IMR-90 (cell line): ENCODE results near the gene DAAM1. TPM values are rescaled to one million over a fixed set of nuclear protein-coding genes. Genes with fewer than 3 reads are reported as not detected.

Source experiments
- ATAC-seq: fragments of 200-7000 bp; cut with Tn5 transposase; 2 replicates; pipeline ENCODE4 v1.9.1; 2020; ENCODE audit warnings: low read depth, mild to moderate bottlenecking, moderate library complexity
- BruUV-seq: library from RNA; stranded (reverse); fragments of 400-500 nt; replicated peaks from 2 replicates; lab custom pipeline; 2021; lab: Mats Ljungman, UMichigan
- CTCF ChIA-PET: fragments of 300-600 bp; formaldehyde crosslinking; extraction: SDS; loops from one replicate; lab custom pipeline; 2021; ENCODE audit warnings: antibody characterized with exemption; lab: Yijun Ruan, JAX
- POLR2A ChIA-PET: fragments of 300-600 bp; sonication (Branson Sonifier 250); formaldehyde crosslinking; loops from one replicate; lab custom pipeline; 2022; ENCODE audit warnings: antibody characterized with exemption; ENCODE audit not compliant: unreplicated experiment; lab: Charles Lee
- DNase-seq: peaks from one replicate; pipeline ENCODE4 v3.0.0; 2013
- H2AFZ ChIP-seq: replicated peaks from 2 replicates; pipeline ENCODE3; 2013; ENCODE audit warnings: low read length, mild to moderate bottlenecking; ENCODE audit not compliant: poor library complexity
- H2AK5ac ChIP-seq: 2 replicates; pipeline ENCODE4 v1.6.1; 2013; ENCODE audit warnings: low read depth, low read length, inconsistent platforms
- H2AK9ac ChIP-seq: replicated peaks from 2 replicates; pipeline ENCODE3; 2013; ENCODE audit warnings: mild to moderate bottlenecking, low read depth, low read length, moderate library complexity; ENCODE audit not compliant: poor library complexity
- H2BK120ac ChIP-seq: 2 replicates; pipeline ENCODE4 v1.6.1; 2013; ENCODE audit warnings: low read depth, low read length, inconsistent platforms
- H2BK15ac ChIP-seq: 3 replicates; pipeline ENCODE4 v1.6.1; 2013; ENCODE audit warnings: low read depth, low read length, inconsistent platforms
- H2BK20ac ChIP-seq: 2 replicates; pipeline ENCODE4 v1.6.1; 2013; ENCODE audit warnings: low read depth, mild to moderate bottlenecking, inconsistent platforms, low read length, moderate library complexity
- H2BK5ac ChIP-seq: 2 replicates; pipeline ENCODE4 v1.6.1; 2013; ENCODE audit warnings: mild to moderate bottlenecking, low read depth, low read length, inconsistent platforms; ENCODE audit not compliant: poor library complexity, severe bottlenecking
- H3K14ac ChIP-seq: replicated peaks from 2 replicates; pipeline ENCODE4 v1.6.1; 2013; ENCODE audit warnings: low read depth, low read length, inconsistent platforms
- H3K18ac ChIP-seq: 2 replicates; pipeline ENCODE4 v1.6.1; 2013; ENCODE audit warnings: low read depth, low read length, control low read depth
- H3K23ac ChIP-seq: 2 replicates; pipeline ENCODE4 v1.6.1; 2013; ENCODE audit warnings: low read depth, low read length, inconsistent platforms
- H3K27ac ChIP-seq: 2 replicates; pipeline ENCODE4 v1.5.1; 2013; ENCODE audit warnings: mild to moderate bottlenecking, control low read depth, low read length; ENCODE audit not compliant: insufficient read depth
- H3K27me3 ChIP-seq: 2 replicates; pipeline ENCODE4 v1.6.1; 2013; ENCODE audit warnings: low read length; ENCODE audit not compliant: control insufficient read depth, insufficient read depth
- H3K36me3 ChIP-seq: 2 replicates; pipeline ENCODE4 v1.6.1; 2013; ENCODE audit warnings: low read length, mixed read lengths; ENCODE audit not compliant: control insufficient read depth, insufficient read depth
- H3K4ac ChIP-seq: 2 replicates; pipeline ENCODE4 v1.6.1; 2013; ENCODE audit warnings: low read depth, low read length, inconsistent platforms
- H3K4me1 ChIP-seq: 2 replicates; pipeline ENCODE4 v1.6.1; 2013; ENCODE audit warnings: low read length, mixed read lengths; ENCODE audit not compliant: control insufficient read depth, insufficient read depth
- H3K4me2 ChIP-seq: 2 replicates; pipeline ENCODE4 v1.6.1; 2013; ENCODE audit warnings: low read depth, mild to moderate bottlenecking, control low read depth, low read length, moderate library complexity
- H3K4me3 ChIP-seq: 2 replicates; pipeline ENCODE4 v1.5.1; 2013; ENCODE audit warnings: low read depth, mild to moderate bottlenecking, control low read depth, low read length, moderate library complexity; ENCODE audit not compliant: insufficient read depth
- H3K56ac ChIP-seq: 2 replicates; pipeline ENCODE4 v1.6.1; 2013; ENCODE audit warnings: low read length, inconsistent platforms; ENCODE audit not compliant: insufficient read depth; ENCODE audit errors: extremely low read depth
- H3K79me1 ChIP-seq, 2 experiments: 2 replicates each; pipeline ENCODE4 v1.6.1; 2013; ENCODE audit warnings: low read length in 2 of 2, inconsistent platforms in 1 of 2, low read depth in 1 of 2
- H3K9ac ChIP-seq: 2 replicates; pipeline ENCODE4 v1.6.1; 2013; ENCODE audit warnings: low read depth, low read length, control low read depth
- H3K9me1 ChIP-seq: 2 replicates; pipeline ENCODE4 v1.6.1; 2013; ENCODE audit warnings: low read length, inconsistent platforms; ENCODE audit not compliant: insufficient read depth
- H3K9me3 ChIP-seq: 2 replicates; pipeline ENCODE4 v1.6.1; 2013; ENCODE audit warnings: low read length; ENCODE audit not compliant: control insufficient read depth, insufficient read depth
- H4K20me1 ChIP-seq: 2 replicates; pipeline ENCODE4 v1.6.1; 2013; ENCODE audit warnings: low read length, inconsistent platforms; ENCODE audit not compliant: insufficient read depth
- H4K5ac ChIP-seq: 2 replicates; pipeline ENCODE4 v1.6.1; 2013; ENCODE audit warnings: mild to moderate bottlenecking, low read depth, low read length, control low read depth
- H4K8ac ChIP-seq, 2 experiments: 2 replicates each; pipeline ENCODE4 v1.6.1; 2013; ENCODE audit warnings: low read depth in 2 of 2, low read length in 2 of 2, control low read depth in 1 of 2, inconsistent platforms in 1 of 2
- H4K91ac ChIP-seq: 2 replicates; pipeline ENCODE4 v1.6.1; 2013; ENCODE audit warnings: low read depth, low read length, inconsistent platforms; ENCODE audit not compliant: insufficient read depth
- BHLHE40 ChIP-seq: fragments of 150-350 bp; IDR thresholded peaks from 2 replicates; pipeline ENCODE4 v1.6.1; 2016; ENCODE audit warnings: mild to moderate bottlenecking, low read depth, low read length
- CEBPB ChIP-seq: IDR thresholded peaks from 2 replicates; pipeline ENCODE4 v1.6.1; 2012; ENCODE audit warnings: low read depth, low read length, improper control_type of control experiment
- CHD1 ChIP-seq: IDR thresholded peaks from 2 replicates; pipeline ENCODE4 v1.6.1; 2012; ENCODE audit warnings: low read depth, low read length, improper control_type of control experiment
- NFE2L2 ChIP-seq: fragments of 150-350 bp; IDR thresholded peaks from 2 replicates; pipeline ENCODE4 v1.6.1; 2016; ENCODE audit warnings: low read depth, mild to moderate bottlenecking, low read length
- POLR2A ChIP-seq: IDR thresholded peaks from 2 replicates; pipeline ENCODE4 v1.6.1; 2012; ENCODE audit warnings: mild to moderate bottlenecking, low read depth, low read length
- RFX5 ChIP-seq: IDR thresholded peaks from 2 replicates; pipeline ENCODE4 v1.8.0; 2012; ENCODE audit warnings: low read depth, mild to moderate bottlenecking, low read length, moderate library complexity
- WGBS, 2 experiments: methylation state at CpG; one replicate each; pipeline versions ENCODE4 v1.1.5 to v1.1.7; 2013; ENCODE audit warnings: missing lambda C conversion rate in 2 of 2; ENCODE audit not compliant: insufficient read length in 1 of 2; ENCODE audit errors: extremely low coverage in 2 of 2; 5-methylcytosine and 5-hydroxymethylcytosine counted together
- dilution Hi-C: fragments of 300-500 bp; cut with HindIII; formaldehyde crosslinking; loops from one replicate; pipeline ENCODE4 v1.14.3; 2018; ENCODE audit warnings: low sequenced_read_pairs; ENCODE audit not compliant: unreplicated experiment
- in situ Hi-C: fragments of 300-500 bp; cut with MboI; formaldehyde crosslinking; loops from 3 replicates; pipeline ENCODE4 v1.14.3; 2019; ENCODE audit warnings: low sequenced_read_pairs, inconsistent platforms, mixed read lengths
- intact Hi-C: fragments of 100-400 bp; cut with micrococcal nuclease; formaldehyde crosslinking; loops from 2 replicates; pipeline ENCODE4 v1.10.0; 2022
- polyA plus RNA-seq, 3 experiments: library from polyadenylated mRNA; depleted of rRNA; stranded (reverse); fragments of >200 nt; gene quantifications; 2 replicates each; pipeline ENCODE4 v1.2.3, GENCODE V29; 2012; ENCODE audit warnings: low replicate concordance in 1 of 3
- total RNA-seq: library from RNA; depleted of rRNA; stranded (reverse); fragments of >200 nt; gene quantifications from 2 replicates; pipeline ENCODE4 v1.2.3, GENCODE V29; 2012
- TF ChIP-seq, protein P1 (sequence below): fragments of 150-350 bp; IDR thresholded peaks from 2 replicates; pipeline ENCODE4 v1.6.1; 2016; ENCODE audit warnings: low read depth, mild to moderate bottlenecking, low read length, moderate library complexity, borderline replicate concordance
- TF ChIP-seq, protein P2 (sequence below): conservative IDR thresholded peaks from 2 replicates; pipeline ENCODE4 v1.5.1; 2012; ENCODE audit warnings: mild to moderate bottlenecking, low read depth, low read length, improper control_type of control experiment
- TF ChIP-seq, protein P3 (sequence below): fragments of 150-350 bp; IDR thresholded peaks from 2 replicates; pipeline ENCODE4 v1.6.1; 2017; ENCODE audit warnings: mild to moderate bottlenecking, antibody characterized with exemption, low read length, low read depth

DAAM1 gene
- total and polyA plus RNA-seq, 2 of the 4 experiments (the other 2 are of a cell fraction): 4.8 to 5.4 TPM

DNA sequence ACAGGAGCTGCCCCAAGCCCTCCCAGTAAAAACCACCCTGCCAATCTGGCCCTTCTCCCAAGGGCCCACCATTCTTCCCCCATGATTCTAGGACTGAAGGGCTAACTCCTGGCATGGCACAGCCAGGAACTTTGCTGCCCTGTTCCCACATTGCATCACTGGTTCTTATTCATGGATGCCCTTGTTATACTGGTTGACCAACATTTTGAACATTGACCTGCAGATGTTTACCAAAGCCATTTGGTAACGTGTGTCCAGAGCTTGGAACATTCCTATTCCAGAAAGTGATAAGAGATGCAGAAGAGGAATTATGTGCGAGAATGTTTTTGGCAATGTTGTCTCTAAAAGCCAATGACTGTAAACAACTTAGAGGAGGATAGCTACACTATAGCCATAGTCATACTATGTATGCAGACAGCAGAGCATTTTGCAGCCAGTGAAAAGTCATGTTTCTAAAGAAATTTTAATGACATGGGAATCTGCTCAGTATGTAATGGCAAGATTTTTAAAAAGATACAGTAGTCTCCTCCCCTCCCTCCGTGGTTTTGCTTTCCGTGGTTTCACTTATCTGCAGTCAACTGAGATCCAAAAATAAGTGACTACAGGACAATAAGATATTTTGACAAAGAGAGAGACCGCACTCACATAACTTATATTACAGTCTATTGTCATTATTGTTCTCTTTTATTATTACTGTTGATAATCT, 108.8 kb downstream of the DAAM1 start:
- TF ChIP-seq NFE2L2: no peak
- TF ChIP-seq, protein P1, sequence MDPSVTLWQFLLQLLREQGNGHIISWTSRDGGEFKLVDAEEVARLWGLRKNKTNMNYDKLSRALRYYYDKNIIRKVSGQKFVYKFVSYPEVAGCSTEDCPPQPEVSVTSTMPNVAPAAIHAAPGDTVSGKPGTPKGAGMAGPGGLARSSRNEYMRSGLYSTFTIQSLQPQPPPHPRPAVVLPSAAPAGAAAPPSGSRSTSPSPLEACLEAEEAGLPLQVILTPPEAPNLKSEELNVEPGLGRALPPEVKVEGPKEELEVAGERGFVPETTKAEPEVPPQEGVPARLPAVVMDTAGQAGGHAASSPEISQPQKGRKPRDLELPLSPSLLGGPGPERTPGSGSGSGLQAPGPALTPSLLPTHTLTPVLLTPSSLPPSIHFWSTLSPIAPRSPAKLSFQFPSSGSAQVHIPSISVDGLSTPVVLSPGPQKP: no peak
- no peak for TF ChIP-seq CHD1
- TF ChIP-seq RFX5: no peak
- no peak for TF ChIP-seq BHLHE40
- TF ChIP-seq, protein P2, sequence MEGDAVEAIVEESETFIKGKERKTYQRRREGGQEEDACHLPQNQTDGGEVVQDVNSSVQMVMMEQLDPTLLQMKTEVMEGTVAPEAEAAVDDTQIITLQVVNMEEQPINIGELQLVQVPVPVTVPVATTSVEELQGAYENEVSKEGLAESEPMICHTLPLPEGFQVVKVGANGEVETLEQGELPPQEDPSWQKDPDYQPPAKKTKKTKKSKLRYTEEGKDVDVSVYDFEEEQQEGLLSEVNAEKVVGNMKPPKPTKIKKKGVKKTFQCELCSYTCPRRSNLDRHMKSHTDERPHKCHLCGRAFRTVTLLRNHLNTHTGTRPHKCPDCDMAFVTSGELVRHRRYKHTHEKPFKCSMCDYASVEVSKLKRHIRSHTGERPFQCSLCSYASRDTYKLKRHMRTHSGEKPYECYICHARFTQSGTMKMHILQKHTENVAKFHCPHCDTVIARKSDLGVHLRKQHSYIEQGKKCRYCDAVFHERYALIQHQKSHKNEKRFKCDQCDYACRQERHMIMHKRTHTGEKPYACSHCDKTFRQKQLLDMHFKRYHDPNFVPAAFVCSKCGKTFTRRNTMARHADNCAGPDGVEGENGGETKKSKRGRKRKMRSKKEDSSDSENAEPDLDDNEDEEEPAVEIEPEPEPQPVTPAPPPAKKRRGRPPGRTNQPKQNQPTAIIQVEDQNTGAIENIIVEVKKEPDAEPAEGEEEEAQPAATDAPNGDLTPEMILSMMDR: no peak
- TF ChIP-seq POLR2A: no peak
- TF ChIP-seq CEBPB: no peak
- TF ChIP-seq, protein P3, sequence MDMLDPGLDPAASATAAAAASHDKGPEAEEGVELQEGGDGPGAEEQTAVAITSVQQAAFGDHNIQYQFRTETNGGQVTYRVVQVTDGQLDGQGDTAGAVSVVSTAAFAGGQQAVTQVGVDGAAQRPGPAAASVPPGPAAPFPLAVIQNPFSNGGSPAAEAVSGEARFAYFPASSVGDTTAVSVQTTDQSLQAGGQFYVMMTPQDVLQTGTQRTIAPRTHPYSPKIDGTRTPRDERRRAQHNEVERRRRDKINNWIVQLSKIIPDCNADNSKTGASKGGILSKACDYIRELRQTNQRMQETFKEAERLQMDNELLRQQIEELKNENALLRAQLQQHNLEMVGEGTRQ: no peak
- no peak for ATAC-seq
- Histone ChIP-seq H3K9ac (no peak overlapping the region), H3K4me3 (no peak overlapping the region), H4K8ac (no peak overlapping the region), H3K4ac (no peak overlapping the region), H4K91ac (no peak overlapping the region), H2BK15ac (no peak overlapping the region), H3K4me2 (no peak overlapping the region), H3K4me1 (peaks cover 6% of the 10 kb centered on the region), H2AK9ac (no peak overlapping the region), H2BK120ac (no peak overlapping the region), H3K27ac (no peak overlapping the region), H3K27me3 (no peaks in the 10 kb centered on the region; the same call in 1 of the 2 replicates), H2AK5ac (no peak overlapping the region), H3K9me3 (no peaks in the 10 kb centered on the region), H2AFZ (no peak overlapping the region), H3K9me1 (no peaks in the 10 kb centered on the region), H3K36me3 (no peaks in the 10 kb centered on the region), H3K56ac (no peak overlapping the region), H2BK5ac (no peak overlapping the region), H3K14ac (no peak overlapping the region), H2BK20ac (no peak overlapping the region), H4K20me1 (no peaks in the 10 kb centered on the region), H3K18ac (no peak overlapping the region; the same call in 1 of the 2 replicates), H4K5ac (no peak overlapping the region), H3K23ac (no peak overlapping the region), H3K79me1 (no peaks in the 10 kb centered on the region)
- BruUV-seq: no TSS peak
- in situ Hi-C loops (no loop called here), intact Hi-C loops (no loop called here), dilution Hi-C loops (no loop called here)
- ChIA-PET POLR2A (no interaction called here), CTCF (no interaction called here)
- no CpG with 5 or more reads among the region's 5 CpGs for WGBS, 2 experiments
- DNase-seq: no peak
